Breast epithelium (tissue), 3 donors: ENCODE data around the gene RAPGEF4.

Experiments
- POLR2A ChIP-seq: fragments of 450-650 bp; IDR thresholded peaks from one replicate; pipeline ENCODE4 v1.6.1; 2016; ENCODE audit warnings: antibody characterized with exemption, mild to moderate bottlenecking, moderate library complexity
- TF ChIP-seq, protein P1 (sequence below), 3 donors: fragments of 450-650 bp; IDR thresholded peaks; one replicate each; pipeline ENCODE4 v1.5.1; 2016 to 2017; ENCODE audit warnings: antibody characterized with exemption in 3 of 3, mild to moderate bottlenecking in 3 of 3, moderate library complexity in 3 of 3

DNA sequence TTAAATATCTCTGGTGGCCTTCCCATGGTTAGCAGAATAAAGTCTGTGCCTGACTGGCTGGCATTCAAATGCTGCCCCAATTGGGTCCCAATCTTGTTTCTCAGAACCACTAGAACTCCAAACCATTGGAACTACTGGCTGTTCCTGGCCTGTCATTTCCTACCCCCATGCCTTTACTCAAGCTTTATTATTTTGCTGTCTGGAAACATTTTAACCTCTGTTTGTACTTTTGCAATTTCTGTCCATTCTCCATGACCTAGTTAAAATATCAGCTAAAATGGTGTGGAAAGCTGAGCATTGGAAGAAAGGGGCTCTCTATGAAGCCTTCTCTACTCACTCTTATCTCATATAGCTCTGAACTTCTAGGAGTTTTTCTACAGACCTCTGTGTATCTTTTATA, 38.7 kb downstream of the RAPGEF4 start:
- TF ChIP-seq, protein P1, sequence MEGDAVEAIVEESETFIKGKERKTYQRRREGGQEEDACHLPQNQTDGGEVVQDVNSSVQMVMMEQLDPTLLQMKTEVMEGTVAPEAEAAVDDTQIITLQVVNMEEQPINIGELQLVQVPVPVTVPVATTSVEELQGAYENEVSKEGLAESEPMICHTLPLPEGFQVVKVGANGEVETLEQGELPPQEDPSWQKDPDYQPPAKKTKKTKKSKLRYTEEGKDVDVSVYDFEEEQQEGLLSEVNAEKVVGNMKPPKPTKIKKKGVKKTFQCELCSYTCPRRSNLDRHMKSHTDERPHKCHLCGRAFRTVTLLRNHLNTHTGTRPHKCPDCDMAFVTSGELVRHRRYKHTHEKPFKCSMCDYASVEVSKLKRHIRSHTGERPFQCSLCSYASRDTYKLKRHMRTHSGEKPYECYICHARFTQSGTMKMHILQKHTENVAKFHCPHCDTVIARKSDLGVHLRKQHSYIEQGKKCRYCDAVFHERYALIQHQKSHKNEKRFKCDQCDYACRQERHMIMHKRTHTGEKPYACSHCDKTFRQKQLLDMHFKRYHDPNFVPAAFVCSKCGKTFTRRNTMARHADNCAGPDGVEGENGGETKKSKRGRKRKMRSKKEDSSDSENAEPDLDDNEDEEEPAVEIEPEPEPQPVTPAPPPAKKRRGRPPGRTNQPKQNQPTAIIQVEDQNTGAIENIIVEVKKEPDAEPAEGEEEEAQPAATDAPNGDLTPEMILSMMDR (IDR thresholded peaks at IDR 0.05): no peak
- TF ChIP-seq POLR2A: no peak
